IgD-negative memory B cell (primary cell): ENCODE data around the gene SLC25A21. TPM values are rescaled to one million over a fixed set of nuclear protein-coding genes. Genes with fewer than 3 reads are reported as not detected.
"Not testable (repeated sequence)": the region's sequence is repeated elsewhere in the genome, so short reads cannot be mapped to it uniquely, and the experiment has no call there.

Source experiments
- H3K27ac Mint-ChIP-seq, 3 donors: one replicate each; pipeline ENCODE4 v1.8.0; 2020 to 2022; ENCODE audit warnings: mild to moderate bottlenecking in 3 of 3, mixed read lengths in 3 of 3, moderate library complexity in 1 of 3
- H3K27me3 Mint-ChIP-seq: one replicate; pipeline ENCODE4 v1.8.0; 2021; ENCODE audit warnings: mixed read lengths
- H3K36me3 Mint-ChIP-seq: one replicate; pipeline ENCODE4 v1.8.0; 2020; ENCODE audit warnings: mild to moderate bottlenecking, mixed read lengths
- H3K4me1 Mint-ChIP-seq, 3 donors: one replicate each; pipeline ENCODE4 v1.8.0; 2020 to 2022; ENCODE audit warnings: mixed read lengths in 3 of 3, mild to moderate bottlenecking in 1 of 3
- H3K4me3 Mint-ChIP-seq, 4 donors: one replicate each; pipeline ENCODE4 v1.8.0; 2020 to 2022; ENCODE audit warnings: mild to moderate bottlenecking in 4 of 4, mixed read lengths in 4 of 4, moderate library complexity in 3 of 4
- H3K9me3 Mint-ChIP-seq, 3 donors: one replicate each; pipeline ENCODE4 v1.8.0; 2020 to 2021; ENCODE audit warnings: mixed read lengths in 3 of 3, mild to moderate bottlenecking in 1 of 3
- polyA plus RNA-seq: library from polyadenylated mRNA; unstranded; fragments of 300-500 nt; fragmentation: Illumina TruSeq; gene quantifications from one replicate; pipeline ENCODE4 v1.2.3, GENCODE V29; 2021

Gene SLC25A21
- polyA plus RNA-seq, 1 donor from 2014 or later: not detected

DNA sequence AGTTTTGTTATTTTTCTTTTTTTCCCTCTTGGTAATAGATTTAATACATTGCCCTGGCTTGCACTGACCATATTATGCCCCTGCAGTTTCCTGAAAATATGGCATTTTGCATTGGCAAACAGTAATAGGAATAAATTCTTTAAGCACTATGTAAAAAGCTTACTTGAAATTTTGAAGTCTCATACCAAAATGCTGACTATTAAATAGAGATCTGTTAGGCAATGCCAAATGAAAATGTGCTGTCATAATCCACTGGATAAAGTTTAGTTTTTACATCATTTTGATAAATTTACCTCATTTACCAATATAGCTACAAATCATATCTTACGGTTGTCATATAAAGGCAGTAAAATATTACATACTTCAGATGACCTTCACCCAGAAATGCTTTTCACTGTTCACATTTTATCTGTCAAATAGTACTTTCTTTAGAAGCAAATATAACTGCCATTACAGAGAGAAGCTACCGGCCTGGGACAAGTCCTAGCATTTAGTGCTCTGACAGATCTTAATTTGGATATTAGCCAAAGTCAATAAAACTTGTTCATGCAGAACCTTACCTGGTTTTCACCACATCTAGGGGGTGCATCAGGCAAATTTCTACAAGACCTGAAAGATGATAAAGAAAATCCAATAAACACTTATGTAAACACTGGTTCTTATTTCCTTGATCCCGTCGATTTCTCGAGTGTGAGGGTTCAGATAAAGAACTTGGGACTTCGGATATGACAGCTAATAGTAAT is 297.8 kb downstream of the SLC25A21 start:
- Mint-ChIP-seq H3K27me3 (no peaks in the 10 kb centered on the region), H3K9me3 (peaks cover 0 to 11% (median 0%) of the 10 kb centered on the region in 3 donors), H3K4me3 (no peak overlapping the region), H3K36me3 (no peaks in the 10 kb centered on the region), H3K4me1 (no peaks in the 10 kb centered on the region), H3K27ac (no peak overlapping the region)

DNA sequence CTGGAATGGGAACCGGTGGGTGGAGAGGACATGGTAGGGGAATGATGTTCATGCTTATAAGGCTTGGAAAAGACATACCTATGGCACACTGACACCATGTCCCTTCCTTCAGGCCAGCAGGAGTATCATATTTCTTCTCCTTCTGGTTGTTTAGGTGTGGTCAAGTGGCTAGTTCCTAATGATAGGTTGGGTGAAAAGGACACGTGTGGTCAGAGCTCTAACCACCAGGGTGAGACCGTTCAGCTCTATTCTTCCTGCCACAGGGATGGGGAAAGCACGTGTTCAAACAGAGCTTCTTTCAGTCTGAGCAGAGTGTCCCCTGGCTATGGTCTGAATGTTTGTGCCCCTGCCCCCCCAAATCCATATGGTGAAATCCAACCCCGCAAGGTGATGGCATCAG is 301.6 kb downstream of the SLC25A21 start:
- Mint-ChIP-seq H3K36me3 (no peaks in the 10 kb centered on the region), H3K27ac (no peak overlapping the region), H3K4me1 (peaks cover 0 to 2% (median 0%) of the 10 kb centered on the region in 3 donors), H3K27me3 (no peaks in the 10 kb centered on the region), H3K4me3 (no peak overlapping the region), H3K9me3 (peaks cover 0 to 18% (median 0%) of the 10 kb centered on the region in 3 donors)

DNA sequence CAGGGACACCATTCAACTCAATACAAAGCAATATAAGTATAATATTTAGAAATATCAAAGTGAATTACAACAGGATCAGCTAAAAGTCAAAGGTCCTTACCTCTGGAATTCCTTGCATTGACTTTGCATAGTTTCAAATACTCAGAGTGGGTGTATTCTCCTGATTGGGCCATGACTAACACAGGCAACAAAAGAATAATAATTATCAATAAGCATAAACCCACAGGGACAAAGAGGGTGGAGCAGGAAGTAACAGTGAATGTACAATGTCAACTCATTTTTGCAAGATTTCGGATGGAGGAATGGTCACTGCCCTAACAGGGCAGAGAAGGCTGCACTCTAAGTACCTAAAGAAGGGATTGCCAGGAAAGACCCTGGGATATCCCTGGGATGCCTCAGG is 303.3 kb downstream of the SLC25A21 start:
- no peaks in the 10 kb centered on the region for H3K27me3 Mint-ChIP-seq
- H3K36me3 Mint-ChIP-seq: no peaks in the 10 kb centered on the region
- no peak overlapping the region for H3K27ac Mint-ChIP-seq
- peaks cover 0 to 2% (median 0%) of the 10 kb centered on the region in 3 donors for H3K4me1 Mint-ChIP-seq
- no peak overlapping the region for H3K4me3 Mint-ChIP-seq
- peaks cover 0 to 13% (median 0%) of the 10 kb centered on the region in 3 donors for H3K9me3 Mint-ChIP-seq

DNA sequence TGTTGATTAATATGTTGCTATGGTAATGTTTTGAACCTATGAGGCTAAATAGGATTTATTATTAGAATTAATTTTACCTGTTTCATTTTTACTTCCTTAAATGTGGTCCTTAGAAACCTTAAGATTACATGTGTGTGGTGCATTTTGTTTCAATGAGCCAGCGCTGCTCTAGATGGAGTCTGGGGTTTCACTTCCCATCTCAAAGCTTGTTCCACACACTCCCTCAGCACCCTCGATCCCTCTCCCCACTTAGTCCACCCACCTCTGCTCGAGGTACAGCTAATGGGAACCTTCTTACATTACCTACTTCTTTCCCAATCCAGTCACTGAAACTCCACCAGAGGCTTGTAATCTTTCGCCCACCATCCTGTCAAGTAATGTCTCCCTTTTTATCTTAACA is 305.5 kb downstream of the SLC25A21 start:
- Mint-ChIP-seq H3K4me1 (peaks cover 0 to 2% (median 0%) of the 10 kb centered on the region in 3 donors), H3K27me3 (no peaks in the 10 kb centered on the region), H3K36me3 (no peaks in the 10 kb centered on the region), H3K4me3 (peak overlapping the region in 1 of 4 donors; percentile 45), H3K27ac (no peak overlapping the region), H3K9me3 (peaks cover 0 to 11% (median 2%) of the 10 kb centered on the region in 3 donors)

DNA sequence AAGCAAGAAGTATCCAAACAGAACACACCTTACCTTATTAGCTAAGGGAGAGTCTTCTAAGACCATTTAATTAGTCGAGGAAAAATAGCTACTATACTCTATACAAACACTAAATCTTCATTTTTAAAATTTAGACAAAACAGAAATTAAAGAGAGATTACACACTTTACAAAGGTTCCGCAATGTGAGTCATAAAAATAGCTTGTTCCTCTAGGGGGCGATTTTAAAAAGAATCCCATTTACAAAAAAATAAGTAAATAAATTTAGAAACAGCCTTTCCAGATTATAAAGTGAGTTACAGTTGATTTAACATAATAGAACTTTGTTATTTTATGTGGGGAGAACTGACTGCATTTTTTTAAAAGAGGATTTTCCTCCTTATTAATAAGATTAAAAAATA is 309.1 kb downstream of the SLC25A21 start:
- Mint-ChIP-seq H3K4me1 (peaks cover 0 to 2% (median 0%) of the 10 kb centered on the region in 3 donors), H3K27me3 (no peaks in the 10 kb centered on the region), H3K9me3 (peaks cover 0 to 11% (median 5%) of the 10 kb centered on the region in 3 donors), H3K4me3 (no peak overlapping the region), H3K27ac (no peak overlapping the region), H3K36me3 (no peaks in the 10 kb centered on the region)

DNA sequence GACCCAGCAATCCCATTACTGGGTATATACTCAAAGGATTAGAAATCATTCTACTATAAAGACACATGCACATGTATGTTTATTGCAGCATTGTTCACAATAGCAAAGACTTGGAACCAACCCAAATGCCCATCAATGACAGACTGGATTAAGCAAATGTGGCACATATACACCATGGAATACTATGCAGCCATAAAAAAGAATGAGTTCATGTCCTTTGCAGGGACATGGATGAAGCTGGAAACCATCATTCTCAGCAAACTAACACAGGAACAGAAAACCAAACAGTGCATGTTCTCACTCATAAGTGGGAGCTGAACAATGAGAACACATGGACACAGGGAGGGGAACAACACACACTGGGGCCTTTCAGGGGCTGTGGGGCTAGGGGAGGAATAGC is 310.2 kb downstream of the SLC25A21 start:
- H3K9me3 Mint-ChIP-seq, H3K4me1 Mint-ChIP-seq, H3K36me3 Mint-ChIP-seq, H3K27me3 Mint-ChIP-seq, H3K4me3 Mint-ChIP-seq, H3K27ac Mint-ChIP-seq: not testable (repeated sequence)

GRCh38 chr14:36860831-36861230 is 311.6 kb downstream of the SLC25A21 start:
- H3K4me1 Mint-ChIP-seq: no peaks in the 10 kb centered on the region
- peaks cover 0 to 5% (median 4%) of the 10 kb centered on the region in 3 donors for H3K9me3 Mint-ChIP-seq
- no peaks in the 10 kb centered on the region for H3K36me3 Mint-ChIP-seq
- no peak overlapping the region for H3K27ac Mint-ChIP-seq
- H3K4me3 Mint-ChIP-seq: no peak overlapping the region
- no peaks in the 10 kb centered on the region for H3K27me3 Mint-ChIP-seq

- Mint-ChIP-seq H3K27me3 (no peaks in the 10 kb centered on the region), H3K27ac (no peak overlapping the region), H3K36me3 (no peaks in the 10 kb centered on the region), H3K4me1 (no peaks in the 10 kb centered on the region), H3K4me3 (no peak overlapping the region), H3K9me3 (peaks cover 0 to 10% (median 4%) of the 10 kb centered on the region in 3 donors)
Measured at GRCh38 chr14:36859119-36859518, 313.3 kb downstream of the SLC25A21 start.

- Mint-ChIP-seq H3K4me3 (no peak overlapping the region), H3K27me3 (no peaks in the 10 kb centered on the region), H3K4me1 (no peaks in the 10 kb centered on the region), H3K36me3 (no peaks in the 10 kb centered on the region), H3K9me3 (peaks cover 0 to 11% (median 2%) of the 10 kb centered on the region in 3 donors), H3K27ac (no peak overlapping the region)
Measured at GRCh38 chr14:36857842-36858445, 314.5 kb downstream of the SLC25A21 start.

DNA sequence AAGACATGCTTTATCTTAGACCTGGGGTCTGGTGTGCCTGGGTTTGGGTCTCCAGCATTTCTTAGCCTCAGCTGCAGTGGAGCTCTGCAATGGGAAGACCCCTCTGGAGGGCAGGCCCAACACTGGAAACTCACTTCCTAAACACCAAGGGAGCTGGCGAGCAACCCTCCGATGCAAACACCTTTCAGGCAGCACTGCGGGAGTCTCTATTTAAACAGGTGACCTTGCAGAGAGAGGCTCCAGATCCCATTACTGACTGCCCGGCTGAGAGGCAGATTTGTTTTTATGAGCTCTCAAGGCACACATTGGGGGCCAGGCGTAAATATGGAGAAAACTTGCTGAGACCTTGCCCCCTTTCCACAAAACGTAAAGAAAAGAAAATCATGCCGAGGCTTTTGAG is 315.3 kb downstream of the SLC25A21 start:
- H3K4me1 Mint-ChIP-seq: no peaks in the 10 kb centered on the region
- H3K27me3 Mint-ChIP-seq: no peaks in the 10 kb centered on the region
- no peak overlapping the region for H3K4me3 Mint-ChIP-seq
- peaks cover 0 to 9% (median 0%) of the 10 kb centered on the region in 3 donors for H3K9me3 Mint-ChIP-seq
- no peak overlapping the region for H3K27ac Mint-ChIP-seq
- H3K36me3 Mint-ChIP-seq: no peaks in the 10 kb centered on the region

GRCh38 chr14:36856095-36856878 is 316.1 kb downstream of the SLC25A21 start:
- H3K27ac Mint-ChIP-seq: no peak overlapping the region
- H3K36me3 Mint-ChIP-seq: no peaks in the 10 kb centered on the region
- H3K9me3 Mint-ChIP-seq: peaks cover 0 to 9% (median 0%) of the 10 kb centered on the region in 3 donors

GRCh38 chr14:36855396-36855795 is 317.0 kb downstream of the SLC25A21 start:
- H3K9me3 Mint-ChIP-seq: peaks cover 0 to 9% (median 0%) of the 10 kb centered on the region in 3 donors
- H3K4me3 Mint-ChIP-seq: no peak overlapping the region
- H3K4me1 Mint-ChIP-seq: no peaks in the 10 kb centered on the region
- no peaks in the 10 kb centered on the region for H3K27me3 Mint-ChIP-seq
- no peaks in the 10 kb centered on the region for H3K36me3 Mint-ChIP-seq
- H3K27ac Mint-ChIP-seq: no peak overlapping the region

More at GRCh38 chr14:36856095-36856878, 316.1 kb downstream of the SLC25A21 start:
- no peaks in the 10 kb centered on the region for H3K27me3 Mint-ChIP-seq
- H3K4me3 Mint-ChIP-seq: no peak overlapping the region
- H3K4me1 Mint-ChIP-seq: no peaks in the 10 kb centered on the region

- no peaks in the 10 kb centered on the region for H3K4me1 Mint-ChIP-seq
- no peak overlapping the region for H3K4me3 Mint-ChIP-seq
- peaks cover 0 to 6% (median 0%) of the 10 kb centered on the region in 3 donors for H3K9me3 Mint-ChIP-seq
- H3K27me3 Mint-ChIP-seq: no peaks in the 10 kb centered on the region
- no peak overlapping the region for H3K27ac Mint-ChIP-seq
- H3K36me3 Mint-ChIP-seq: no peaks in the 10 kb centered on the region
Measured at GRCh38 chr14:36852981-36853691, 319.3 kb downstream of the SLC25A21 start.

GRCh38 chr14:36848213-36848612 is 324.2 kb downstream of the SLC25A21 start:
- peaks cover 0 to 8% (median 0%) of the 10 kb centered on the region in 3 donors for H3K9me3 Mint-ChIP-seq
- H3K27ac Mint-ChIP-seq: no peak overlapping the region
- no peaks in the 10 kb centered on the region for H3K4me1 Mint-ChIP-seq

GRCh38 chr14:36847366-36847765 is 325.0 kb downstream of the SLC25A21 start:
- Mint-ChIP-seq H3K36me3 (no peaks in the 10 kb centered on the region), H3K4me1 (no peaks in the 10 kb centered on the region), H3K27ac (no peak overlapping the region), H3K4me3 (no peak overlapping the region), H3K9me3 (peaks cover 0 to 8% (median 0%) of the 10 kb centered on the region in 3 donors), H3K27me3 (no peaks in the 10 kb centered on the region)

More at GRCh38 chr14:36848213-36848612, 324.2 kb downstream of the SLC25A21 start:
- no peaks in the 10 kb centered on the region for H3K27me3 Mint-ChIP-seq
- H3K36me3 Mint-ChIP-seq: no peaks in the 10 kb centered on the region
- no peak overlapping the region for H3K4me3 Mint-ChIP-seq
